ENCODE measurements around the gene VASH2.
A peak's percentile ranks its signal among the peaks of the same experiment; 100 is the strongest.

The VASH2 gene

DNA sequence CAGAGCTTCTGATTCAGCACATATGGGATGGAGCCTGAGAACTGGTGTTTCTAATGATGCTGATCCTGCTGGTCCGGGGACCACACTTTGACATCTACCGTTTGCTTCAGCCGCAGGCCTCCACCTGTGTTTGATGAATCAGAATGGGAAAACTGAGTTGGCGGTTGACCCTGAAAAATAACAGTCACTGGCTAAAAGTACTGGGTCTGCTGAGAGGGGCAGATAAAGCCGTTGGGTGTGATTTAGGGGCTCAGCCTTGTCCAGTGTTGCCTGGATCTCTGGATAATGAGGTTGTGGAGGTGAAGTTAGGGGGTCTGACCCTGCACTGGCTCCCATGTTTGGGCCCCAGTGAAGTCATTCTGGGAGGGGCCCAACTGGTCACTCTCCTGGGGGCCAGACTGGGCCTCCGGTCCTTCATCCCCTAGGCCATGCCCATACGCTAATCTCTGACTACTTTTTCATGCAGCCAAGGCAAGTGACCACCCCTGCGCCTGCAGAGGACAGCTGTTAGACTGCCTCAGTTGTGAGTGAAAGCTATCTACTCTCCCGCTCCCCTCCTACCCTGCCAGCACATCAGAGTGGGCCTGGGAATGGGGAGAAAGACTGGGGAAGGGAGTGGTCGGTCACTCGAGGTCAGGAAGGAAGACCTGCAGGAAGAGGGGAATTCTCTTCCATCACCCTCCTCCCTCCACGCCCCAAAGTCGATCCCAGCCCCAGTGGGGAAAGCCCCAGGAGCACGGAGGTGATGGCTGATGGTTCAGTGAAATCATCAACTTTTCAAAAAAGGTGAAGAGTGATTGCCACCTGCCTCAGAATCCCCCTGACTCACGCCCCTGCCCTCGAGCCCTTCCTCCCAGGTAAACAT lies 27.7 kb downstream of the VASH2 start:
- no peaks in the 10 kb centered on the region for H3K9me3 ChIP-seq (replicated peaks in 1 of 11)
- no peak overlapping the region for H3K4me2 ChIP-seq
- H3K27ac ChIP-seq: no peak overlapping the region
- no peak overlapping the region for H3K4me3 ChIP-seq
- no peak for TF ChIP-seq Cebpa-rat (IDR thresholded peaks at IDR 0.05)
- peaks cover 0 to 73% (median 52%) of the 10 kb centered on the region in 11 experiments; a peak in 14 of 22 replicates for H3K36me3 ChIP-seq
- peaks cover 0 to 6% (median 0%) of the 10 kb centered on the region in 11 experiments; a peak in 2 of 22 replicates for H4K20me1 ChIP-seq
- no peak overlapping the region for H3K9ac ChIP-seq
- no peaks in the 10 kb centered on the region for H3K27me3 ChIP-seq
- H3K4me1 ChIP-seq: peaks cover 9 to 30% (median 18%) of the 10 kb centered on the region in 10 experiments; a peak in 17 of 20 replicates

DNA sequence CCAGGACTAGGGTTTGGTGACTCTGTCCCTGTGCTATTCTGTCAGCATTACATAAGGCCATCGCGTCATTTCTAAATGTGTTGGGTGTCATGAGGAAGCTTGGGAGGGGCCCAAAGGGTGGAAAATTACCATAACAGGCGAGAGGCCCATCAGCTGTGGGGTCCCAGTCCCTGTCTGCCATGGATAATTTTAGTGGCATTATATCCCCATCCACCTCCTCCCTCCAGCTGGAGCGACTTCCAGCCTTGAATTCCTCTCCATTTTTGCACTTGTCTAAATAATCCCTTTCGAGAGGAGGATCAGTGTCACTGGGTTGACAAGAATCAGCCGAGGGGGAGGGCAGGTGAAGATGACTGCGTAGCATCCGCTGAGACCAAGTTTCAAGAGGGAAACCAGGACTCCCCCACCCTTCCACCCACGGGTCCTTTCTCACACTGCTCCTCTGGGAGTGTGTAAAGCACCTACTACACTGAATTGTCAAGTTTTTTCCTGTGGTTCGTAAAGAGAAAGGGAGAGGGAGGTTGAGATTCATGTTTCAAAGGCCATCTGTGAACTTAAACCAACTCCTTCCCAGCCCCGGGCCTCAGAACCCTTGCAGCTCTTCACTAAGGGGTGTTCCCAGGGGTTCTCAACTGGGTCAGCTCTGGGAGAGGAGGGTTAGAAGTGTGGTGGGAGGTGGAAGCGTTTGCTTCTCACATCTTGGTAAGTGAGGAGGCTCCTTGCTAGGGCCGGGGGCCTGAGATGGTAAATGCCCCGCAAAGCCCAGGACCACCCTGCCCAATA lies 29.2 kb downstream of the VASH2 start:
- no peak overlapping the region for H3K9ac ChIP-seq

DNA sequence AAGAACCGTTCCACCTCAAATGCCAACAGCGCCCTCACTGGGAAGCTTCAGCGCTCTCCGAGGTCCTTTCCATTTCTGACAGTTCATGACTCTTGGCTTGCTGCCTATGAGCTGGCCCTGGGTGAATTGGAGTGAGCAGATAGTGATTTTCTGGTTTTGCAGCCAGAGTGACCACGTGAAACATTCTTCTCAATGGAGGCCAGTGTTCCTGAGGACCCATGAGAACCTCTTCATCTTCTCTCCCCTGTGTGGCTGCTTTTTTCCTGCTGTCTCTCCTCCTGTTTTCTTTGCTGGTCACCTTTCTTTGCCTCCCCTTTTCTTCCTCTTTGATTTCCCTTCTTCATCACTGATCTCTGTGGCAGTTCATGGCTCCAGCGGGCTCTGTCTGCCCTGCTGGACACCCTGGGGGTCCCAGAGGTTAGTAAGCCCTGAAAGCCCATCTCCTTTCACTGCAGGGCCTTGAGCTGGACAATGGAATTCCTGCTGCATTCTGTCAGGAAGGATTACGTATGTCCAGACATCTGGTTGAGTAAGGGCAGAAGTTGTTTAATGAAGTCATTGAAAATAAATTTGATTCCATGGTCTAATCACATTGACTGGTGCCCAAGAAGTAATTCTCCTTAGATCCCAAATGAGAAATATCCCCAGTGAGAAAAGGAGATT lies 29.9 kb downstream of the VASH2 start:
- H3K9me3 ChIP-seq (replicated peaks in 1 of 11): no peaks in the 10 kb centered on the region
- H3K4me2 ChIP-seq: peak overlapping the region in 1 of 11 experiments; percentile 52; a peak in 2 of 22 replicates
- no peak overlapping the region for H3K9ac ChIP-seq
- H3K36me3 ChIP-seq: peaks cover 0 to 69% (median 40%) of the 10 kb centered on the region in 11 experiments; a peak in 14 of 22 replicates
- no peak overlapping the region for H3K4me3 ChIP-seq
- H3K27ac ChIP-seq: no peak overlapping the region
- no peak for TF ChIP-seq Cebpa-rat (IDR thresholded peaks at IDR 0.05)
- H3K27me3 ChIP-seq: no peaks in the 10 kb centered on the region
- H3K4me1 ChIP-seq: peaks cover 9 to 24% (median 18%) of the 10 kb centered on the region in 10 experiments; a peak in 17 of 20 replicates
- H4K20me1 ChIP-seq: peaks cover 0 to 6% (median 0%) of the 10 kb centered on the region in 11 experiments; a peak in 2 of 22 replicates

More for the DNA sequence above, 29.2 kb downstream of the VASH2 start:
- Histone ChIP-seq H3K36me3 (peaks cover 0 to 69% (median 42%) of the 10 kb centered on the region in 11 experiments; a peak in 14 of 22 replicates), H3K4me1 (peaks cover 9 to 28% (median 18%) of the 10 kb centered on the region in 10 experiments; a peak in 17 of 20 replicates), H3K9me3 (replicated peaks in 1 of 11) (no peaks in the 10 kb centered on the region), H4K20me1 (peaks cover 0 to 6% (median 0%) of the 10 kb centered on the region in 11 experiments; a peak in 2 of 22 replicates), H3K4me3 (no peak overlapping the region), H3K27me3 (no peaks in the 10 kb centered on the region), H3K4me2 (no peak overlapping the region), H3K27ac (no peak overlapping the region)
- TF ChIP-seq Cebpa-rat (IDR thresholded peaks at IDR 0.05): no peak

DNA sequence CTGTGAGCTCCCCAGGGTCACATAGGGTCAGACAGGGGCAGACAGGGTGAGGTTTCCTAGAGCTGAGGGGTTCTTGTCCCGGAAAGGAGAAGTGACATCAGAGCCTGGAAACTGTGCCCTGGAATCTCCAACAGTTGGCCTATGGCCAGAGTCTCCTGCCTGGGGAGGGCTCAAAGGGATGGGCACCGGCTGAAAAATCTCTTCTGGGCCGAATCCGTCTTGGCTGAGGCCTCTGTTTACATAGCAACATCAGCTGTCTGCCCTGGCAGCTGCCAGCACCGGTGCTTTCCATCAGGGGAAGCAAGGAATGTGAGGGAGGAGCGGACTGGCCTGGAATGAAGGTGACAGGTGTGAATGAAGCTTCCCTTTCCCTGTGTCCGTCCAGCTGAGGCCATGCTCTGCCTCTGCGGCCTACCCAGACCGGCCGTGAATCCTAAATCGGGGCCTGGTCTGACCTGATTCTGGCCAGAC lies 30.7 kb downstream of the VASH2 start:
- TF ChIP-seq Cebpa-rat (IDR thresholded peaks at IDR 0.05): no peak
- Histone ChIP-seq H3K27me3 (no peaks in the 10 kb centered on the region), H3K9me3 (replicated peaks in 1 of 11) (no peaks in the 10 kb centered on the region), H3K4me3 (no peak overlapping the region), H3K27ac (no peak overlapping the region; a peak in 1 of 22 replicates), H3K4me2 (peak overlapping the region; percentile 11 to 52 (median 39); a peak in 18 of 22 replicates), H3K4me1 (peaks cover 9 to 24% (median 18%) of the 10 kb centered on the region in 10 experiments; a peak in 17 of 20 replicates), H4K20me1 (peaks cover 0 to 6% (median 0%) of the 10 kb centered on the region in 11 experiments; a peak in 2 of 22 replicates), H3K36me3 (peaks cover 0 to 63% (median 32%) of the 10 kb centered on the region in 11 experiments; a peak in 15 of 22 replicates), H3K9ac (no peak overlapping the region)

DNA sequence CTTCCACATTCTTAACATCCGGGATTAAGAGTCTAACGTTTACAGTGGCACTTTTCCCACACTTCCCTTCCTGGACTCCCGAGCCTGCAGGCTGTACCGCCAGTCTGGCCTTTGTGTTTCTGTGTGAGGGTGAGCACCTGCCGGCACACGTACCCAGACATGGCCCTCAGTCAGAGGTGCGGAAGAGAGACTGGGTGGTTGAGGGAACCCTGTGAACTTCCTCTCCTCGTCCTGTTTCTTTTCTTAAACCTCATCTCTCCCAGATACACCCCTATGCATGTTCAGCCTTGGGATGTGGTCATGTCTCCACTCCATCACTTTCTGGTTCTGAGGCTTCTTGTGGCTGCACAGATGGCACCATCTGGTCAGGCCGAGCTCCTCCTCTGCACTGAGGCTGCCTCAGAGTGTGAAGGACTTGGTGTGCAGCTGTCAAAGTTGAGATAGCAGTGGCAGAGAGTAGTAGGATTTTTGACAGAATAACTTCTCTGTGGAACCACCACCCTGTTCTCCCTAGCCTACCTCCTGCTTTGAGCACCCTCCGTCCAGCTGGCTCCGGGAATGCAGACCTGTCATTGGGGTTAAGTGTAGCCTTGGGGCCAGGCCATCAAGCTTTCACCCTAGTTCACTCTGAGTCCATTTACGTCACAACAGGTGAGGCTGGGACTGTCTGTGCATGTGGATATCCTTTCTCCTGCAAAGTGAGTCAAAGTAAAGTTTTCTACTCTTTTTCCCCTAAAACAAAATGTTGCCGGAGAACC lies 31.4 kb downstream of the VASH2 start:
- Histone ChIP-seq H3K36me3 (peaks cover 0 to 62% (median 30%) of the 10 kb centered on the region in 11 experiments; a peak in 15 of 22 replicates), H3K4me1 (peaks cover 9 to 24% (median 18%) of the 10 kb centered on the region in 10 experiments; a peak in 17 of 20 replicates)
- TF ChIP-seq Cebpa-rat (IDR thresholded peaks at IDR 0.05): no peak

DNA sequence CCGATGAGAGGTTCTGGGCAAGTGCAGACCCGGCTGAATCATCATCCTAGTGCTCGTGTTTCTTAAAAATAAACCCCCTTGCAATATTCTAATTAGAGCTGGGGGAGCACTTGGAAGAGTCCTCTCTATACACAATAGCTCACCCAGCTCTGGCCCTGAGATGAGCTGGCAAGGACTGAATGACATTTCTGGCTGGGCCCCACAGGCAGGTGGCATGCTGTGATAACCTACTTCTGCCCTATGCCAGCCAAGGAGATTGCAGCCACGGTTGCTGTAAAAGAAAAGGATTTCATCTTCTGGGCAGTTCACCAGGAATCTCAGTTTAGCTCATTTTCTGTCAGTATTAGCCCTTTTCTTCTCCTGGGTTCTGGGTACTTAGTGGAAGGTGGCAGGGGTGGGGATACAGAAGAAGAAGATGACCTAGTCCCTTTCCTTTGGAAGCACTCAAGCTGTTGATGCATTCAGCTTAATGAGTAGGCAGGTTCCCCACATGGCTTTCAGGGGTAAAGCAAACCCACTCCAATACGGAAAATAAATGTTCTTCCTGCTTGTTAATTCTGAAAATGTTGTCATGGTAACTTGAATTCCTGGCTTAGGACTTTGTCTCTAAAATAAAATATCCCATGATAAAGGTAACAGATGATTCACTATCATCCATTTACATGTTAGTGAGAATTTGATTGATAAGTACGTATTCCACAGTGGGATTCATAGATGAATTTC lies 32.2 kb downstream of the VASH2 start:
- Histone ChIP-seq H4K20me1 (peaks cover 0 to 6% (median 0%) of the 10 kb centered on the region in 11 experiments; a peak in 2 of 22 replicates), H3K4me1 (peaks cover 9 to 24% (median 18%) of the 10 kb centered on the region in 10 experiments; a peak in 17 of 20 replicates), H3K9me3 (replicated peaks in 1 of 11) (no peaks in the 10 kb centered on the region), H3K4me3 (no peak overlapping the region), H3K4me2 (peak overlapping the region in 3 of 11 experiments; percentile 21 to 52 (median 47); a peak in 2 of 22 replicates), H3K27me3 (no peaks in the 10 kb centered on the region), H3K36me3 (peaks cover 0 to 64% (median 25%) of the 10 kb centered on the region in 11 experiments; a peak in 13 of 22 replicates), H3K27ac (no peak overlapping the region), H3K9ac (no peak overlapping the region)
- no peak for TF ChIP-seq Cebpa-rat (IDR thresholded peaks at IDR 0.05)

More for the DNA sequence above, 31.4 kb downstream of the VASH2 start:
- peaks cover 0 to 6% (median 0%) of the 10 kb centered on the region in 11 experiments; a peak in 2 of 22 replicates for H4K20me1 ChIP-seq
- H3K27ac ChIP-seq: no peak overlapping the region
- H3K4me2 ChIP-seq: peak overlapping the region; percentile 11 to 52 (median 39); a peak in 18 of 22 replicates
- H3K4me3 ChIP-seq: no peak overlapping the region
- H3K9me3 ChIP-seq (replicated peaks in 1 of 11): no peaks in the 10 kb centered on the region
- H3K27me3 ChIP-seq: no peaks in the 10 kb centered on the region
- no peak overlapping the region; a peak in 1 of 22 replicates for H3K9ac ChIP-seq

DNA sequence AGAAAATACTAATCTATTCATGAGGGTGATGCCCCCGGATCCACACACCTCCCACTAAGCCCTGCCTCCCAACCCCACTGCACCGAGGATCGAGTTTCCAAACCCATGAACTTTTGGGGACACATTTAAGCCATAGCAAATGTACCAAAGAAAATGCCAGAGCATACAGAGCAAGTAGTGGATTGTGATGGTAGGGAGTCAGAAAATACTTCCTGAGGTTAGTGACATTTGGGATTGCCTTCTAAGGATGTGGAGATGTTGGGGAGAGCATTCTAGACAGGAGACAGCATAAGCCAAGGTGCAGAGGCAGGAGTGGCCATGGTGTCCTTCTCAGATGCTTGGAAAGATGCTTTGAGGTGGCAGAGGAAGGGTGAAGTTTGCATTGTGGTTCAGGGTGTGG lies 33.1 kb downstream of the VASH2 start:
- Histone ChIP-seq H3K27ac (no peak overlapping the region), H3K4me1 (peaks cover 9 to 24% (median 18%) of the 10 kb centered on the region in 10 experiments; a peak in 17 of 20 replicates), H3K4me2 (no peak overlapping the region), H3K9me3 (replicated peaks in 1 of 11) (no peaks in the 10 kb centered on the region), H3K4me3 (no peak overlapping the region), H3K9ac (no peak overlapping the region), H3K27me3 (no peaks in the 10 kb centered on the region), H4K20me1 (peaks cover 0 to 6% (median 0%) of the 10 kb centered on the region in 11 experiments; a peak in 2 of 22 replicates), H3K36me3 (peaks cover 0 to 64% (median 23%) of the 10 kb centered on the region in 11 experiments; a peak in 12 of 22 replicates)
- no peak for TF ChIP-seq Cebpa-rat (IDR thresholded peaks at IDR 0.05)

All from BLaER1 treated with 17β-estradiol and CSF1 and Interleukin-3, amounts not matched to agents 10 nM and 100 nM (cell line).